CMK (cell line): ENCODE measurements around the gene DLGAP3.
"Not testable (repeated sequence)": the region's sequence is repeated elsewhere in the genome, so short reads cannot be mapped to it uniquely, and the experiment has no call there.

Source experiments
- DNase-seq: peaks from one replicate; pipeline ENCODE4 v3.0.0-alpha.2; 2010; ENCODE audit warnings: low read depth

DLGAP3 gene

GRCh38 chr1:34833711-34834110 lies 95.7 kb downstream of the DLGAP3 start:
- DNase-seq: no peak

DNA sequence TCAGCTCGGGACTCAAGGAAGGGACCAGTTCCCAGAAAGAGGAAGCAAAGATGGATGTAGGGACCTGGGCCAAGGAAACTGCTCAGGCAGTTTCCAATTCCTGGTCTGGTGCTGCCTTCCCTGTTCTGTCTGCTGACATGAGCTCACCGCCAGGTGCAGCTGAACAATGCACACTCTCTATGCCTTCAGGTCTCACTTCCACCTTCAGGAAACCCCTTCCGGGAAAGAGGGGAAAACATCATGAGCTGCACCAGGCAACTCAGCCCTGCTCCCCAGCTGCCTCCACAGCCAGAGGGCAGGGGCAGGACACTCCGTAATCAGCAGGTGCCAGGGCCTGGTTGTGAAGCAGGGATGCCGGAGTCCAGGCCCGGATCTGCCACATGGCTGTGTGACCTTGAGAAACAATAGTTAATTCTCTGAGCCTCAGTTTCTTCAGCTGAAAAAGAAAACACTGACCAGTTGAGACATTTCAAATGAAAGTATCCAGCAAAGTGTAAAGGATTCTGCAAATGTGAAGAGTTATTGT lies 97.7 kb downstream of the DLGAP3 start:
- no peak for DNase-seq

DNA sequence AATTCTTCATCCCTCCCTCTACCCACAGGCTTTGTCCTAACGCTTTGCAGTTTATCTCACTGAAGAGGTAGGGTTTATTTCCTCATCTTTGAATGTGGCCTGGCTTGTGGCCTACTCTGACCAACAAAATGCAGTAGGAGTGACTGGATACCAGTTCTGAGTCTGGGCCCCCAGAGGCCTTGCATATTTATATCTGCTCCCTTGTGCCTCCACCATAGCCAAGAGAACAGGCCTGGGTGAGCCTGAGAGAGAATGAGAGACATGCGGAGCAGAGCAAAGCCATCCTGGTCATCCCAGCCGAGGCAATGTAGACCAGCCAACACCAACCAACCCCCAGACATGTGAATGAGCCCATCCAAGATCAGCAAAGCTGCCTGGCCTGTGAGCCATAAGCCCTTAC lies 100.2 kb downstream of the DLGAP3 start:
- DNase-seq: peak; percentile 89

DNA sequence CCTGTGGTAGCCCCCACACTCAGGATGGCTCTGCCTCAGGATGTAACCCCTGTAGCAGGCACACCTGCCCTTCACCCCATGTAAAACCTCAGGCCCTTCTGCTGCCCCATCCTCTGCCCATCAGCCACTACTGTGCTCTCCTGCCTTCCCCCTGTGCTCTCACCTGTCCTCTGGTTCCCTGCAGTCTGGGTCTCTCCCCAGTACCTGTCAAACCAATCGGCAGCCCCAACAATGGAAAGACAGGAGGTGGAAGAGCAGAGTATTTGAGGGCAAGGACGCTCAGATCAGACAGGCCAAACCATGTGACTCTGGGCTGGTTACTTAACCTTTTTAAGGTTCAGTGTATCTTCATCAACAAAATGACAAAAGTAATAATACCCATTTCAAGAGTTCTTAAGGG lies 100.8 kb downstream of the DLGAP3 start:
- DNase-seq: no peak

DNA sequence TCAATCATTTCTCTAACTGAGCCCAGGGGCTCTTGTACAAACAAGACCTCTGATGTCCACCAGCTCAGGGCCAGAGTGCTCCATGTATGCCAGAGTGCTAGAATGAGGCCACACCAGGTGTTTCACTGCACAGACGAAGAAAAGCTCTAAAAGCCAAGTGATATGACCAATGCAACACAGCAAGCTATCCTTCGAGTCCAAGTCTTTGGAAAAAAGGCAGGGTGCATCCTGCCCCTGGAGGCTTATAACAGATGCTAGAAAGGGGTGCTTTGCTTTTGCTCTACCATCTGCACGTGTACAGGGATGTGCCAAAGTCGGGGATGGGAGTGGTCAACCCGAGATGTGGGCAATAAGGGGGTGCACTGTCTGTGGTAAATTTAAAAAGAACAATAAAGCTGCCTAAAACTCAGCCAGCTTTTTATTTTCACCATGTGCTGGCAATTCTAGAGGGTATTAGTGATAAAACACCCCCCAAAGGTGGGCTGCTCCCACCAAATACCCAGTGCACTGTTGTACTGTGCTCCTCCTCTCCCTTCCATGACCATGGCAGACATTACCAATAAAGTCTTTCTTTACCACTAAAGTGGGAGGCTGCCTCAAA lies 102.0 kb downstream of the DLGAP3 start:
- no peak for DNase-seq

GRCh38 chr1:34825455-34826091 lies 103.9 kb downstream of the DLGAP3 start:
- no peak for DNase-seq

- DNase-seq: no peak
Observed at GRCh38 chr1:34824817-34825454, 104.5 kb downstream of the DLGAP3 start.

- no peak for DNase-seq
Observed at GRCh38 chr1:34822202-34822601, 107.2 kb downstream of the DLGAP3 start.

- DNase-seq: not testable (repeated sequence)
Observed at GRCh38 chr1:34818862-34819261, 110.6 kb downstream of the DLGAP3 start.

- DNase-seq: no peak
Observed at GRCh38 chr1:34816778-34817177, 112.7 kb downstream of the DLGAP3 start.

DNA sequence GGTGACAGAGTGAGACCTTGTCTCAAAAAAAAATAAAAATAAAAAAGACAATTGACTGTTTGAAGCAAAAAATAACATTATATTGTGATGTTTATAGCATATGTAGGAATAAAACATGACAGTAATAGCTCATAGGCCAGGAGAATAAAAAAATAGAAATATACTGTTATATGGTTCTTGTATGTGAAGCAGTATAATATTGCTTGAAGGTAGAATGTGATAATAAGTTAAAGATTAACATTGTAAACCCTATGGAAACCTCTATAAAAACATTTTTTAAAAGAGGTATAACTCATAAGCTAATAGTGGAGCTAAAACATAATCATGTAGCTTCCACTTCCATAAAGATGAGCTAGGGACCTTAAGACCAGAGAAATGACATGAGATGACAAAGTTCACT lies 113.1 kb downstream of the DLGAP3 start:
- no peak for DNase-seq
